GM19240 (cell line): ENCODE measurements around the gene BAZ1A.
A peak's percentile ranks its signal among the peaks of the same experiment; 100 is the strongest.

Experiments used
- DNase-seq: peaks from one replicate; pipeline ENCODE4 v3.0.0; 2011; ENCODE audit warnings: low spot score; ENCODE audit not compliant: insufficient read length

BAZ1A gene

DNA sequence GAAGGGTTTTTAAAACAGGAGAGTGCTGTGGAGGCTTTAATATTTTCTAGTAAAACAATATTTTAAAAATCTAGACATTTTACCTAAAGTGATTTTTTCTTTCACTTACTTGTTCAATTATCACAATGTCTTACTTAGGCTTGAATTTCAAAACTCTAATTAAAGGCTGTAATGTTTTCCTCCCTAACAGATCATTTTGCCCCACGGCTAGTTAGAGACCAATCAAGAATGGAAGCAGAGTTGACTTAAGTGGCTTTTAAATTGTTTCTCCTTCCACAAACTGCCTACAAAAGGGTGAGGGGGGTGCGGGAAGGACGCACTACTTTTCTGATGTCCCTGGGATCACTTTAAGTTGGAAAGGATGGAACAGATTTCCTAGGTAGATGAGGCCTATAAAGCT is 151.3 kb downstream of the BAZ1A start:
- DNase-seq: no peak

DNA sequence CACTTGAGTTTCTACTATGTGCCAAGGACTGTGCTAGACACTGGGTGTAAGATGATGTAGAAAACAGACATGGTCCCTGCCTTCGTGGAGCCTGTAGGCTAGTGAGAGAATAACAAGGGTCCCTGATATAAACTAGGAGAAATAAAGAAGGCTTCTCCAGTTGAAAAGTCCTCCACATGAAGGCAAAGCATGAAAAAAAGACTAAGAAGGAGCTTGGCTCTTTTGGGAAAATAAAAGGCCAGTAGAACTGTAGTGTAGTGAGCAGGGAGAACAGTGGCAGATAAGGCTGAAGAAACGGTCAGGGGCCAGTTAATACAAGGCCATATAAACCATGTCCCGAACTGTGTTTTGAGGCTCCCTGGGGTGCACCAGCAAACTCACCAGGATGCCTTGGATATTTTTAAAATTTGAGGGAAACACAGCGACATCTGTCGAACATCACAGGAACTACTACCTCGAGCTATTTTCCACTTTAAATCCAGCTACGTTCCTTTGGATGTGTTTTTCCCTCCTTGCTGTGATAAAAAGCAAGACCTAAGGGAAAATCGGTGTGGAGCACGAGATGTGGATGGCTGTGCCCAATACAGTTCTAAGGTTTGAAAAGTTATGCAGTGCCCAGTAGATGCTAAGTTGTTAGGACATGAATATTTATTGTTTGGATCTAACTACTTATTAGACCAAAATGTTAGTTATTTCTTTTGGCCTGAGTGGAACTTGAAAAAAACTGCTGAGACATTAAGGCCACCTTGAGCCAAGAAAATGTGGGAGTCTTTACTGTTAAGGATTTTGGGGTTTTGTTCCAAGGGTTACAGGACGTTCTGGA is 152.2 kb downstream of the BAZ1A start:
- DNase-seq: peak; percentile 19

- no peak for DNase-seq
These were observed 154.0 kb downstream of the BAZ1A start for GRCh38 chr14:34721129-34721528.

GRCh38 chr14:34718750-34719304 is 156.3 kb downstream of the BAZ1A start:
- DNase-seq: no peak

- DNase-seq: no peak
These were observed 159.9 kb downstream of the BAZ1A start for GRCh38 chr14:34715127-34715863.

- peak; percentile 81 for DNase-seq
These were observed 160.6 kb downstream of the BAZ1A start, which contains the start of gene CFL2 for GRCh38 chr14:34714320-34715126. Gene CFL2 (minus strand): TSS chr14:34714593. CDS start chr14:34714540, 53 bp downstream.

GRCh38 chr14:34713681-34714319 is 161.4 kb downstream of the BAZ1A start:
- no peak for DNase-seq

DNA sequence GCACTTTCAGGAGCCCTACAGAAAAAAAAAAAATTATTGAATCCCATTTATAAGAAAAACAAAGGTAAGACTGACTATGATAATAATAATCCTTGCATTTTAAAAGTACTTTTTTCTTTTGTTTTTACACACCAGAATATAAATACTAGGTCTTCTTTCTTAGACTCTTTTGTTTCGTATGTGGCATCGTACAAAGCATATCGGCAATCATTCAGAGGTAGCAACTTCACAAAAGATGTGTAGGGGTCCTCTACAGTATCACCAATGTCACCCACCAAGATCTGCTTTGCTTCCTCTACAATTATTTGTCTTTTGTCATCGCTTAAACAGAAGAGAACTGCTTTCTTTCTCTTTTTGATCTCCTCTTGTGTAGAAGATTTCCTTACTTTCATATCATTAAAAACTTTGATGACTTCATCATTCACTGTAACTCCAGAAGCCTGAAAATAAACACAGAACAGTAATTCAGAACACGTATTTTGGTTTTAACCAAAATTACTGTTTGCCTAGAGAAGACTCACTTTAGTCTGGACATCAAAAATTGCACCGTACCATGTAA is 162.0 kb downstream of the BAZ1A start:
- no peak for DNase-seq

- no peak for DNase-seq
These were observed 163.1 kb downstream of the BAZ1A start for GRCh38 chr14:34711796-34712712.

- peak; percentile 34 for DNase-seq
These were observed 164.0 kb downstream of the BAZ1A start for GRCh38 chr14:34711169-34711568.

DNA sequence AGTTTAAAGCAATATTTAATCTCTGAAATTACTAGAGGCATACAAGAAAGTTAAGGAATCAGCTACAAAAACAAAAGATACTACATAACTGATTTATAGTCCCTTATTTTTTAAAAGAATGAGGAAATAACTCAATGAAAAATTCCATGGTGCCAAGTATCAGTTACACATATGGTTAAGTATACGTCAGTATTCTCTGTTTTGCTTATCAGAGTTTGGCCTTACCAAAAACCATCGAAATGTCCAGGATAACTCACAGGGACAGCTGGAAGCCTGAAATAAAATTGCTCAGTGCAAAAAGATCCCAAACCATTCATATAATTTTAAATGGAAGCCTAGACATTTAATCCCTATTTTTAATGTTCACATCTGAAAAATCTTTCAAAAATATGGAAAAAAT is 164.4 kb downstream of the BAZ1A start:
- no peak for DNase-seq

DNA sequence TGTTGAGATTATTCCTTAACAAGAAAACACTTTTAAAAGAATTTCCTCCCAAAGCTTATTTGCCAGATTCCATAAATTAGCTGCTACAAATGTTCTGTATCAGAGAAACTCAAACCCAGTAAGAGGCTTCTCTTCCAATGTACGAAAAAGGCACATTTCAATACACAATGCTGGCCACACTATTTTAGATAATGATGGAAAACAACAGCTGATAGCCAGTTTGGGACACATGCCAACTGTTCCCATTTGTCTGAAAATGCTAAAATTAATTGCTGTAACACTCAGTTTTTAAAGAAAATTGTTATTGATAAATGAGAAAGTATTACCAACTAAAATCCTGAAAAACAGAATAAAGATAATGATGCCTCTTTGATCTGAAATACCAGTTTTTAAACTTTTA is 165.2 kb downstream of the BAZ1A start:
- DNase-seq: no peak

DNA sequence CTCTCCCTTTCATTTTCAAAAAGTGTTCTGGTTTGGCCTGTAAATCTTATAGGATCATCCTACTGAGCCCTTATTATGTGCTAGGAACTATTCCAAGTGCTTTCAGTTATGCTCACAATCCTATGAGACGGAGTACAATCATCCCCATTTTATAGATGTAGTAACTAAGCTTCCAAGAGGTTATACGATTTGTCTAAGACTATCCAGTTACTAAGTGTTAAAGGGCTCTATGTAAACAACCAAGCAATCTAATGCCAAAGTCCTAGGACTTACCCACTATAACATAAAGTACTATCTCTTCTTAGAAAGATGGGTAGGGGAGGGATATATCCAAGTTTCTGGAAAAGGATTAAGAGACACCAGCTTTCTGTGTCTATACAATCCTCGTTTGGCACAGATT is 167.4 kb downstream of the BAZ1A start:
- no peak for DNase-seq
